Measurements from ENCODE around the gene MRTO4.
A peak's percentile ranks its signal among the peaks of the same experiment; 100 is the strongest.
"Not testable (repeated sequence)": the region's sequence is repeated elsewhere in the genome, so short reads cannot be mapped to it uniquely, and the experiment has no call there.

MRTO4 gene

GRCh38 chr1:19270343-19270730, 18.7 kb downstream of the MRTO4 start:
- H3K27ac ChIP-seq (ENCODE audit: extremely low read depth, low read depth, low read length); H3K4me1 ChIP-seq (ENCODE audit: control insufficient read depth, insufficient read depth, low read length); POLR2A ChIA-PET; H3K4me3 ChIP-seq (ENCODE audit: low read depth, low read length); H3K9me3 ChIP-seq (ENCODE audit: control insufficient read depth, insufficient read depth, low read depth, low read length): not testable (repeated sequence)
- TF ChIP-seq KLF1 (tag by site-specific recombination; IDR thresholded peaks at IDR 0.05), result peak; percentile 56; the same call in 1 of the 2 replicates
- TF ChIP-seq ZNF341 (tag by site-specific recombination; IDR thresholded peaks at IDR 0.05; ENCODE audit: low read depth), result peak; percentile 59
- CTCF ChIA-PET, result interaction anchor here (0.7 kb wide), 1 partner anchor 59 kb away, joined by 3 read pairs; no protein-coding TSS in a partner anchor
- H3K36me3 ChIP-seq (ENCODE audit: control insufficient read depth in 2 of 2, insufficient read depth in 1 of 2, low read length in 2 of 2), result peaks cover 0 to 22% of the 10 kb centered on the region in 2 experiments; a peak in 1 of 3 replicates

- Histone ChIP-seq H3K9me3 (ENCODE audit: control insufficient read depth, insufficient read depth, low read depth, low read length) (no peaks in the 10 kb centered on the region), H3K36me3 (ENCODE audit: control insufficient read depth in 2 of 2, insufficient read depth in 1 of 2, low read length in 2 of 2) (peaks cover 0 to 14% of the 10 kb centered on the region in 2 experiments; a peak in 2 of 3 replicates), H3K4me1 (ENCODE audit: control insufficient read depth, insufficient read depth, low read length) (no peaks in the 10 kb centered on the region), H3K27ac (ENCODE audit: extremely low read depth, low read depth, low read length) (no peak overlapping the region), H3K4me3 (ENCODE audit: low read depth, low read length) (no peak overlapping the region)
- ChIA-PET CTCF (no interaction called here), POLR2A (no interaction called here)
- TF ChIP-seq ZNF48 (tag by site-specific recombination; IDR thresholded peaks at IDR 0.05) (no peak), ZBTB48 (tag by site-specific recombination; IDR thresholded peaks at IDR 0.05) (no peak), PRDM4 (tag by site-specific recombination; IDR thresholded peaks at IDR 0.05) (no peak)
Measured at GRCh38 chr1:19272064-19272463, 20.5 kb downstream of the MRTO4 start.

DNA sequence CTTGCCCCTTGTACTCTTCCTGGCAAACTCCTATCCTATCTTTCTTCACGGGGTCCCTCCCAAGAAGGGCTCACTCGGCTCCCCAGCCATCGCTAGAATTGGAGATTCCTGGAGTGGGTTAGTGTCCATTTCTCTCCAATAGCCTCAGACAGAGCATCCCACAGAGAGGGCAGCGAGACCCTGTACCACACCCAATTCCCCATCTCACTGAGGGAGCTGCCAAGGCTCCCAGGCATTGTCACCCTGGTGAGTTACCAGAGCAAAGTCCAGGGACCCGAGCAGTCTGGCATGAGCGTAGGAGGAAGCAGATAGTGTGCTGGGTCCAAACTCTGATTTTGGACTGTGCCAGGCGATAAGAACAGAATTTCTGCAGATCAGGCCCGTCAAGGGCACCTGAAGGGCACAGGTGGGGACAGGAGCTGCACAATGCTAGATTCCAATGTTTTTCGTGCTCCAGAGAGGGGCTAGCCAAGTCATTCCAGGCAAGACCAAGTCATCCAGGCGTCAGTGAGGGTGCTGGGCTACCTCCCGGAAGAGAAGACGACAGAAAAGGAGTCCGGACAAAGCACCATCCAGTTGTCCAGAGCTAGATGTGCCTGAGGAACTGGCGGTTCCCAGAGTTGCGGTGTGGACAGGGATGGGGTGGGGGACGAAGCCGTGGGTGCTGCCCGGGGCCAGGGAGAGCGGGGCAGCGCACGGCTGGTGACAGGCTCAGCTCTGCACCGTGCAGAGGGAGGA, 21.7 kb downstream of the MRTO4 start:
- no peak for TF ChIP-seq ZNF24 (tag by site-specific recombination; IDR thresholded peaks at IDR 0.05)
- TF ChIP-seq ZNF169 (tag by site-specific recombination; IDR thresholded peaks at IDR 0.05), result no peak
- TF ChIP-seq PRDM1 (tag by site-specific recombination; IDR thresholded peaks at IDR 0.05), result no peak
- TF ChIP-seq, protein P1, sequence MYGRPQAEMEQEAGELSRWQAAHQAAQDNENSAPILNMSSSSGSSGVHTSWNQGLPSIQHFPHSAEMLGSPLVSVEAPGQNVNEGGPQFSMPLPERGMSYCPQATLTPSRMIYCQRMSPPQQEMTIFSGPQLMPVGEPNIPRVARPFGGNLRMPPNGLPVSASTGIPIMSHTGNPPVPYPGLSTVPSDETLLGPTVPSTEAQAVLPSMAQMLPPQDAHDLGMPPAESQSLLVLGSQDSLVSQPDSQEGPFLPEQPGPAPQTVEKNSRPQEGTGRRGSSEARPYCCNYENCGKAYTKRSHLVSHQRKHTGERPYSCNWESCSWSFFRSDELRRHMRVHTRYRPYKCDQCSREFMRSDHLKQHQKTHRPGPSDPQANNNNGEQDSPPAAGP (tag by site-specific recombination; IDR thresholded peaks at IDR 0.05), result no peak
- no peak for TF ChIP-seq TCF7L2 (IDR thresholded peaks at IDR 0.05; ENCODE audit: borderline replicate concordance, low read depth, low read length)
- no peak for TF ChIP-seq ZNF585B (tag by site-specific recombination; IDR thresholded peaks at IDR 0.05)
- no peak for TF ChIP-seq ZNF175 (tag by site-specific recombination; IDR thresholded peaks at IDR 0.05)
- TF ChIP-seq, protein P2, sequence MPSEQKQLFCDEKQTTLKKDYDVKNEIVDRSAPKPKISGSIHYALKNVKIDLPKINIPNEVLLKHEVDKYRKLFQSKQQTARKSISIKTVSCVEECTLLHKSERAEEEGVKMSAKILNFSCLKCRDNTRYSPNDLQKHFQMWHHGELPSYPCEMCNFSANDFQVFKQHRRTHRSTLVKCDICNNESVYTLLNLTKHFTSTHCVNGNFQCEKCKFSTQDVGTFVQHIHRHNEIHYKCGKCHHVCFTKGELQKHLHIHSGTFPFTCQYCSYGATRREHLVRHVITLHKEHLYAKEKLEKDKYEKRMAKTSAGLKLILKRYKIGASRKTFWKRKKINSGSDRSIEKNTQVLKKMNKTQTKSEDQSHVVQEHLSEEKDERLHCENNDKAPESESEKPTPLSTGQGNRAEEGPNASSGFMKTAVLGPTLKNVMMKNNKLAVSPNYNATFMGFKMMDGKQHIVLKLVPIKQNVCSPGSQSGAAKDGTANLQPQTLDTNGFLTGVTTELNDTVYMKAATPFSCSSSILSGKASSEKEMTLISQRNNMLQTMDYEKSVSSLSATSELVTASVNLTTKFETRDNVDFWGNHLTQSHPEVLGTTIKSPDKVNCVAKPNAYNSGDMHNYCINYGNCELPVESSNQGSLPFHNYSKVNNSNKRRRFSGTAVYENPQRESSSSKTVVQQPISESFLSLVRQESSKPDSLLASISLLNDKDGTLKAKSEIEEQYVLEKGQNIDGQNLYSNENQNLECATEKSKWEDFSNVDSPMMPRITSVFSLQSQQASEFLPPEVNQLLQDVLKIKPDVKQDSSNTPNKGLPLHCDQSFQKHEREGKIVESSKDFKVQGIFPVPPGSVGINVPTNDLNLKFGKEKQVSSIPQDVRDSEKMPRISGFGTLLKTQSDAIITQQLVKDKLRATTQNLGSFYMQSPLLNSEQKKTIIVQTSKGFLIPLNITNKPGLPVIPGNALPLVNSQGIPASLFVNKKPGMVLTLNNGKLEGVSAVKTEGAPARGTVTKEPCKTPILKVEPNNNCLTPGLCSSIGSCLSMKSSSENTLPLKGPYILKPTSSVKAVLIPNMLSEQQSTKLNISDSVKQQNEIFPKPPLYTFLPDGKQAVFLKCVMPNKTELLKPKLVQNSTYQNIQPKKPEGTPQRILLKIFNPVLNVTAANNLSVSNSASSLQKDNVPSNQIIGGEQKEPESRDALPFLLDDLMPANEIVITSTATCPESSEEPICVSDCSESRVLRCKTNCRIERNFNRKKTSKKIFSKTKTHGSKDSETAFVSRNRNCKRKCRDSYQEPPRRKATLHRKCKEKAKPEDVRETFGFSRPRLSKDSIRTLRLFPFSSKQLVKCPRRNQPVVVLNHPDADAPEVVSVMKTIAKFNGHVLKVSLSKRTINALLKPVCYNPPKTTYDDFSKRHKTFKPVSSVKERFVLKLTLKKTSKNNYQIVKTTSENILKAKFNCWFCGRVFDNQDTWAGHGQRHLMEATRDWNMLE (tag by site-specific recombination; conservative IDR thresholded peaks at IDR 0.05; ENCODE audit: low read depth), result no peak
- TF ChIP-seq ZNF548 (tag by site-specific recombination; IDR thresholded peaks at IDR 0.05), result no peak
- TF ChIP-seq ZNF76 (tag by site-specific recombination; IDR thresholded peaks at IDR 0.05; ENCODE audit: borderline replicate concordance, low read depth), result no peak
- no peak for TF ChIP-seq ZNF354C (tag by site-specific recombination; IDR thresholded peaks at IDR 0.05; ENCODE audit: borderline replicate concordance, low read depth)
- TF ChIP-seq ZNF138 (tag by site-specific recombination; IDR thresholded peaks at IDR 0.05; ENCODE audit: borderline replicate concordance), result no peak
- POLR2A ChIA-PET, result no interaction called here
- no peaks in the 10 kb centered on the region for H3K4me1 ChIP-seq (ENCODE audit: control insufficient read depth, insufficient read depth, low read length)
- CTCF ChIA-PET, result no interaction called here
- H3K4me3 ChIP-seq (ENCODE audit: low read depth, low read length), result no peak overlapping the region
- H3K9me3 ChIP-seq (ENCODE audit: control insufficient read depth, insufficient read depth, low read depth, low read length), result no peaks in the 10 kb centered on the region
- H3K27ac ChIP-seq (ENCODE audit: extremely low read depth, low read depth, low read length), result no peak overlapping the region
- peaks cover 0 to 13% of the 10 kb centered on the region in 2 experiments; a peak in 2 of 3 replicates for H3K36me3 ChIP-seq (ENCODE audit: control insufficient read depth in 2 of 2, insufficient read depth in 1 of 2, low read length in 2 of 2)

DNA sequence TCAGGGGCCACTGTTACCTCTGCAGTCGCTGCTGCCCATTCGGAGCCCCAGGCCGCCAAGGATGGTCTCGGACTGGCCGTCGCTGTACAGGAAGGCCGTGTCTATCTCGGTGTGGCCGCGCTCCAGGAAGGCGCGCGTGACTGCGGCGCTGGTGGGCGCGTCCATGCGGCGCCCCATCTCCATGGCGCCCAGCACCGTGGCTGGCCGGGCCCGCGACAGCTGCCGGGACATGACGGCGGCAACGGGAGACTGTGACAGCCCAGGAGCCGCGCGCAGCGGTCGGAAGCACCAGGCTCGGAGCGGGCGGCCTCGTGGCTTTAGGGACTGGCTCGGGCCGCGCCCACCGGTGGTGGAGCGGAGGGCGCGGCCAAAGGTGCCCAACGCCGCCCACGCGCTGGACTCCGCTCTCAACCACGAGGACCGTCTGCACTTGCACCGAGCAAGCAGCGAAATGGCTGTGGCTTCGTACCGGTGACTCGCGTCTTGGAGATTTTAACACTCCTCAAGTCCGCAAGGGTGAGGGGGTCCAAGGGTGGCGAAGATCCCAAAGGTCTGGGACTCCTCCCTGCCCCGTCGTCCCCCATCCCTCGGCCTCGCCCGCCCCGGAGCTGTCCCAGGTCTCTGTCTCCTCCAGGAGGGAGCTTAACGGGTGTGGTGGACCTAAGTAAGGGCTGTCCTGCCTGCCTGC, 22.4 kb downstream of the MRTO4 start:
- H3K27ac ChIP-seq (ENCODE audit: extremely low read depth, low read depth, low read length); H3K36me3 ChIP-seq (ENCODE audit: control insufficient read depth in 2 of 2, insufficient read depth in 1 of 2, low read length in 2 of 2); H3K4me1 ChIP-seq (ENCODE audit: control insufficient read depth, insufficient read depth, low read length); H3K9me3 ChIP-seq (ENCODE audit: control insufficient read depth, insufficient read depth, low read depth, low read length); POLR2A ChIA-PET; H3K4me3 ChIP-seq (ENCODE audit: low read depth, low read length); CTCF ChIA-PET: not testable (repeated sequence)

All from HEK293 (cell line).